ENCODE results near the gene RNF114.

GRCh38 chr20:49935746-49936152 lies 448 bp upstream of the RNF114 start:
- TF ChIP-seq CTCF (IDR thresholded peaks at IDR 0.05) (no peak), POLR2A (IDR thresholded peaks at IDR 0.05) (no peak)
